Activated naive CD8-positive, alpha-beta T cell treated with anti-CD3 and anti-CD28 coated beads, Interleukin-2, amount 50 U/mL, for 16 hours (primary cell): Measurements from ENCODE around the gene FXR1.

Experiments
- DNase-seq: peaks from one replicate; pipeline ENCODE4 v3.0.0-alpha.2; 2020; ENCODE audit warnings: low read depth, low spot score

FXR1 gene

DNA sequence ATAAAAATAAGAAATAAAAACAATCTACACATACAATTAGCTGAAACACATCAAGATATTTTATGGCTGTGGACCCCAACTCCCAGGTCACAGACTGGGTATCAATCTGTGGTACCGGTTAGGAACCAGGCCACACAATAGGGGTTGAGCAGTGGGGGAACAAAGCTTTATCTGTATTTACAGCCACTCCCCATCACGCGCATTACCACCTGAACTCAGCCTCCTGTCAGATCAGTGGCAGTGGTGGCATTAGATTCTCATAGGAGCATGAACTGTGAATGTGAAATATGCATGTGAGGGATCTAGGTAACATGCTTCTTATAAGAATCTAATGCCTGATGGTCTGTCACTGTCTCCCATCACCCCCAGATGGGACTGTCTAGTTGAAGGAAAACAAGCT, 94.8 kb downstream of the FXR1 start:
- DNase-seq = no peak

DNA sequence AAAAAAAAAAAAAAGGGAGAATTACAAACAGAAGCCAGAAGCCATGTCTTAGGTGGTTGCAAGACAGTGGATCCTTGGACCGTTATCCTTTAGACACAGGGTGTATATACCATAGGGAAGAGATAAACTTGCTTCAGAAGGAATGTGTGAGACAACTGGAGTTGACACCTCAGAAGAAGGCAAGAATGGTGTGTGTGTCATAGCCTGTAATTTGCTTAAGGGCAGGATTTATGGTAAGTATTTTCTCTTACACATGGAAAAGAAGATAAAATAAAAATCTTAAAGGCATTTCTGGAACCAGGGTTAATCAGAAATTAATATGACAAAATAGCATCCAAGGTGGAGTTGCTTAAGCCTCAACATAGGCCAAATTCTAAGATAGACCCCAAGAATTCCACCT, 96.3 kb downstream of the FXR1 start:
- no peak for DNase-seq

GRCh38 chr3:181009225-181009624, 96.8 kb downstream of the FXR1 start:
- DNase-seq = no peak

- DNase-seq = no peak
Observed at GRCh38 chr3:181017690-181018089, 105.2 kb downstream of the FXR1 start.

DNA sequence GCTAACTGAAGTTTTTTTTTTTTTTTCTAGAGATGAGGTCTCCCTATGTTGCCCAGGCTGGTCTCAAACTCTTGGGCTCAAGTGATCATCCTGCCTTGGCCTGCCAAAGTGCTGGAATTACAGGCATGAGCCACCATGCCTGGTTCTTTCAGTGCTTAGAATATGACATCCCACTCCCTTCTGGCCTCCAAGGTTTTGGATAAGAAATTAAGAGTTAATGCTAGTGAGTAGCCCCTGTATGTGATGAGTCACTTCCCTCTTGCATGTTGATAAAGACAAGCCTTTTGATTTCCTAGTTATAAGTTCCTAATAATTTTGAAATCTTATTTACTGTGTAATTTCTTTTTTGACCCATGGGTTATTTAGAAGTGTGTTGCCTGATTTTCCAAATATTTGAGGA, 112.7 kb downstream of the FXR1 start:
- no peak for DNase-seq

GRCh38 chr3:181030948-181031347, 118.5 kb downstream of the FXR1 start:
- DNase-seq = no peak
